Trophoblast cell (in vitro differentiated cells and primary cell): ENCODE results near the gene HRG.
"Not testable (repeated sequence)": the region's sequence is repeated elsewhere in the genome, so short reads cannot be mapped to it uniquely, and the experiment has no call there.

ENCODE experiments used
- DNase-seq, 2 donors: peaks; one replicate each; pipeline ENCODE4 v3.0.0-alpha.2; 2016
- H2AFZ ChIP-seq: 2 replicates; pipeline ENCODE4 v1.6.1; 2013; ENCODE audit warnings: low read length, moderate library complexity, mild to moderate bottlenecking; ENCODE audit not compliant: insufficient read depth, poor library complexity
- H2AK5ac ChIP-seq: 2 replicates; pipeline ENCODE4 v1.6.1; 2013; ENCODE audit warnings: mild to moderate bottlenecking, low read length
- H2BK120ac ChIP-seq: 2 replicates; pipeline ENCODE4 v1.6.1; 2013; ENCODE audit warnings: low read length, mild to moderate bottlenecking, moderate library complexity; ENCODE audit not compliant: insufficient read depth, poor library complexity
- H2BK12ac ChIP-seq: 2 replicates; pipeline ENCODE4 v1.6.1; 2013; ENCODE audit warnings: mild to moderate bottlenecking, low read length, moderate library complexity
- H2BK5ac ChIP-seq: 2 replicates; pipeline ENCODE4 v1.6.1; 2013; ENCODE audit warnings: low read length, low read depth, moderate library complexity, mild to moderate bottlenecking; ENCODE audit not compliant: poor library complexity
- H3K14ac ChIP-seq: 2 replicates; pipeline ENCODE4 v1.6.1; 2013; ENCODE audit warnings: mild to moderate bottlenecking, low read length
- H3K18ac ChIP-seq: 2 replicates; pipeline ENCODE4 v1.6.1; 2013; ENCODE audit warnings: mild to moderate bottlenecking, low read length
- H3K23ac ChIP-seq: 2 replicates; pipeline ENCODE4 v1.6.1; 2013; ENCODE audit warnings: low read length
- H3K27ac ChIP-seq: 2 replicates; pipeline ENCODE4 v1.5.1; 2013; ENCODE audit warnings: low read depth, mild to moderate bottlenecking, inconsistent platforms, low read length, moderate library complexity
- H3K27me3 ChIP-seq: 2 replicates; pipeline ENCODE4 v1.6.1; 2013; ENCODE audit warnings: inconsistent platforms, mild to moderate bottlenecking, low read length, moderate library complexity; ENCODE audit not compliant: insufficient read depth
- H3K36me3 ChIP-seq, 2 experiments: 1 replicate in 1 of 2; 2 replicates in 1 of 2; pipeline ENCODE4 v1.6.1; 2013; ENCODE audit warnings: low read length in 2 of 2, mild to moderate bottlenecking in 2 of 2, moderate library complexity in 1 of 2; ENCODE audit not compliant: insufficient read depth in 2 of 2, control insufficient read depth in 1 of 2
- H3K4ac ChIP-seq: 2 replicates; pipeline ENCODE4 v1.6.1; 2013; ENCODE audit warnings: low read depth, mild to moderate bottlenecking, low read length, moderate library complexity
- H3K4me1 ChIP-seq, 2 experiments: 1 replicate in 1 of 2; 2 replicates in 1 of 2; pipeline ENCODE4 v1.6.1; 2013; ENCODE audit warnings: low read length in 2 of 2, mild to moderate bottlenecking in 2 of 2, moderate library complexity in 1 of 2; ENCODE audit not compliant: insufficient read depth in 2 of 2, control insufficient read depth in 1 of 2
- H3K4me2 ChIP-seq: 2 replicates; pipeline ENCODE4 v1.6.1; 2013; ENCODE audit warnings: inconsistent platforms, mild to moderate bottlenecking, low read length, moderate library complexity
- H3K4me3 ChIP-seq: 2 replicates; pipeline ENCODE4 v1.5.1; 2013; ENCODE audit warnings: mild to moderate bottlenecking, low read depth, low read length, inconsistent platforms
- H3K79me1 ChIP-seq: one replicate; pipeline ENCODE4 v1.6.1; 2013; ENCODE audit warnings: low read length
- H3K79me2 ChIP-seq: 2 replicates; pipeline ENCODE4 v1.6.1; 2013; ENCODE audit warnings: low read length, mild to moderate bottlenecking; ENCODE audit not compliant: control insufficient read depth, insufficient read depth, poor library complexity
- H3K9ac ChIP-seq: 2 replicates; pipeline ENCODE4 v1.6.1; 2013; ENCODE audit warnings: mild to moderate bottlenecking, low read length
- H3K9me3 ChIP-seq: 2 replicates; pipeline ENCODE4 v1.6.1; 2013; ENCODE audit warnings: low read depth, mild to moderate bottlenecking, control low read depth, inconsistent platforms, low read length; ENCODE audit not compliant: insufficient read depth
- H4K12ac ChIP-seq: 2 replicates; pipeline ENCODE4 v1.6.1; 2013; ENCODE audit warnings: low read depth, mild to moderate bottlenecking, low read length, moderate library complexity
- H4K8ac ChIP-seq: 2 replicates; pipeline ENCODE4 v1.6.1; 2013; ENCODE audit warnings: low read depth, mild to moderate bottlenecking, low read length, moderate library complexity
- H4K91ac ChIP-seq: one replicate; pipeline ENCODE4 v1.6.1; 2013; ENCODE audit warnings: low read depth, mild to moderate bottlenecking, low read length, moderate library complexity
- WGBS: extraction: QIAGEN DNeasy Blood & Tissue Kit; methylation state at CpG from one replicate; pipeline ENCODE4 v1.1.7; 2013; ENCODE audit warnings: missing lambda C conversion rate; ENCODE audit not compliant: insufficient read length, insufficient coverage; ENCODE audit errors: extremely low coverage; 5-methylcytosine and 5-hydroxymethylcytosine counted together

Gene HRG

GRCh38 chr3:186628756-186629155 lies 37.1 kb upstream of the HRG start:
- Histone ChIP-seq H3K36me3 (no peaks in the 10 kb centered on the region), H4K8ac (no peak overlapping the region), H4K91ac (no peak overlapping the region), H2BK120ac (no peak overlapping the region), H2BK5ac (no peak overlapping the region), H3K27ac (no peak overlapping the region), H3K18ac (no peak overlapping the region), H2BK12ac (no peak overlapping the region), H3K4me2 (no peak overlapping the region), H3K27me3 (no peaks in the 10 kb centered on the region), H4K12ac (no peak overlapping the region), H3K79me2 (no peaks in the 10 kb centered on the region), H3K79me1 (no peaks in the 10 kb centered on the region), H3K23ac (no peak overlapping the region), H2AFZ (no peak overlapping the region), H2AK5ac (no peak overlapping the region), H3K9me3 (no peaks in the 10 kb centered on the region), H3K9ac (no peak overlapping the region), H3K4ac (no peak overlapping the region), H3K4me3 (no peak overlapping the region), H3K4me1 (no peaks in the 10 kb centered on the region), H3K14ac (no peak overlapping the region)
- no CpG with 5 or more reads among the region's 7 CpGs for WGBS
- no peak for DNase-seq

- no peak overlapping the region for H4K91ac ChIP-seq
- H2AK5ac ChIP-seq = no peak overlapping the region
- H2BK5ac ChIP-seq = no peak overlapping the region
- no peak overlapping the region for H3K9ac ChIP-seq
- H3K4me2 ChIP-seq = no peak overlapping the region
- H3K4ac ChIP-seq = no peak overlapping the region
- no peaks in the 10 kb centered on the region for H3K79me2 ChIP-seq
- no peak overlapping the region for H3K4me3 ChIP-seq
- no peak for DNase-seq
- no peak overlapping the region for H4K12ac ChIP-seq
- H3K23ac ChIP-seq = no peak overlapping the region
- no peaks in the 10 kb centered on the region for H3K36me3 ChIP-seq
- no peak overlapping the region for H2BK120ac ChIP-seq
- no peak overlapping the region for H3K14ac ChIP-seq
- no peaks in the 10 kb centered on the region for H3K9me3 ChIP-seq
- no CpG with 5 or more reads among the region's 6 CpGs for WGBS
- no peak overlapping the region for H3K27ac ChIP-seq
- H2AFZ ChIP-seq = no peak overlapping the region
- no peaks in the 10 kb centered on the region for H3K27me3 ChIP-seq
- no peak overlapping the region for H3K18ac ChIP-seq
- no peak overlapping the region for H4K8ac ChIP-seq
- H3K4me1 ChIP-seq = no peaks in the 10 kb centered on the region
- no peaks in the 10 kb centered on the region for H3K79me1 ChIP-seq
- no peak overlapping the region for H2BK12ac ChIP-seq
These were observed 34.7 kb upstream of the HRG start for GRCh38 chr3:186630950-186631641.

GRCh38 chr3:186633481-186633880 lies 32.3 kb upstream of the HRG start:
- no peak overlapping the region for H2AK5ac ChIP-seq
- no peak overlapping the region for H3K27ac ChIP-seq
- no peak overlapping the region for H2BK12ac ChIP-seq
- H4K12ac ChIP-seq = no peak overlapping the region
- no peak overlapping the region for H3K23ac ChIP-seq
- no peaks in the 10 kb centered on the region for H3K4me1 ChIP-seq
- no peak overlapping the region for H2AFZ ChIP-seq
- no peaks in the 10 kb centered on the region for H3K79me2 ChIP-seq
- H2BK5ac ChIP-seq = no peak overlapping the region
- H3K9ac ChIP-seq = no peak overlapping the region
- no peaks in the 10 kb centered on the region for H3K79me1 ChIP-seq
- no peak overlapping the region for H3K18ac ChIP-seq
- no peak overlapping the region for H4K91ac ChIP-seq
- H3K14ac ChIP-seq = no peak overlapping the region
- DNase-seq = no peak
- H3K4me3 ChIP-seq = no peak overlapping the region
- H2BK120ac ChIP-seq = no peak overlapping the region
- no peak overlapping the region for H3K4ac ChIP-seq
- H3K4me2 ChIP-seq = no peak overlapping the region
- H3K27me3 ChIP-seq = no peaks in the 10 kb centered on the region
- H3K36me3 ChIP-seq = no peaks in the 10 kb centered on the region
- H3K9me3 ChIP-seq = no peaks in the 10 kb centered on the region
- H4K8ac ChIP-seq = no peak overlapping the region

- H2BK5ac ChIP-seq, DNase-seq, H2AK5ac ChIP-seq, H3K14ac ChIP-seq, H2AFZ ChIP-seq, H3K27ac ChIP-seq, H2BK120ac ChIP-seq, H2BK12ac ChIP-seq, H3K4me2 ChIP-seq, H3K9me3 ChIP-seq, H3K36me3 ChIP-seq, H4K91ac ChIP-seq, H4K8ac ChIP-seq, H3K27me3 ChIP-seq, H3K79me2 ChIP-seq, H3K4ac ChIP-seq, H3K4me3 ChIP-seq, H3K23ac ChIP-seq, H3K79me1 ChIP-seq, H4K12ac ChIP-seq, H3K9ac ChIP-seq, H3K4me1 ChIP-seq, H3K18ac ChIP-seq: not testable (repeated sequence)
- no CpG with 5 or more reads among the region's 5 CpGs for WGBS
These were observed 31.6 kb upstream of the HRG start for GRCh38 chr3:186634207-186634606.
